GM21576 (cell line): ENCODE data around the gene PMS2.
"Not testable (repeated sequence)": the region's sequence is repeated elsewhere in the genome, so short reads cannot be mapped to it uniquely, and the experiment has no call there.

Experiments
- ATAC-seq: cut with Tn5 transposase; IDR thresholded peaks from one replicate; pipeline ENCODE4 v1.9.1; 2021; ENCODE audit warnings: mild to moderate bottlenecking, moderate library complexity; ENCODE audit not compliant: unreplicated experiment

The PMS2 gene

GRCh38 chr7:5930290-5930689, 78.6 kb downstream of the PMS2 start:
- ATAC-seq = not testable (repeated sequence)

GRCh38 chr7:5926263-5926870, 82.5 kb downstream of the PMS2 start:
- not testable (repeated sequence) for ATAC-seq

GRCh38 chr7:5924630-5925029, 84.2 kb downstream of the PMS2 start:
- ATAC-seq = not testable (repeated sequence)

GRCh38 chr7:5924180-5924579, 84.7 kb downstream of the PMS2 start:
- not testable (repeated sequence) for ATAC-seq
